Transverse colon (tissue), 4 donors: ENCODE results near the gene MAPK8IP2.

ENCODE experiments used
- CTCF ChIP-seq, 5 experiments: fragments of 200-600 bp in 3 of 5; fragments of 450-650 bp in 2 of 5; sonication (generic) in 3 of 5; IDR thresholded peaks; 1 replicate in 2 of 5; 2 replicates in 3 of 5; pipeline ENCODE4 v1.5.1; 2016 to 2017; ENCODE audit warnings: antibody characterized with exemption in 5 of 5, inconsistent platforms in 3 of 5, mild to moderate bottlenecking in 2 of 5, moderate library complexity in 1 of 5
- EP300 ChIP-seq: sonication (generic); formaldehyde crosslinking; IDR thresholded peaks from one replicate; pipeline ENCODE4 v1.6.1; 2017; ENCODE audit warnings: antibody characterized with exemption, low read depth
- POLR2A ChIP-seq: fragments of 450-650 bp; IDR thresholded peaks from one replicate; pipeline ENCODE4 v1.6.1; 2016; ENCODE audit warnings: antibody characterized with exemption, mild to moderate bottlenecking, moderate library complexity
- POLR2AphosphoS5 ChIP-seq, 3 donors: sonication (generic); formaldehyde crosslinking; IDR thresholded peaks; one replicate each; pipeline ENCODE4 v1.6.1; 2016; ENCODE audit warnings: antibody characterized with exemption in 3 of 3

- TF ChIP-seq EP300: no peak
- no peak for TF ChIP-seq CTCF (IDR thresholded peaks at IDR 0.05)
- no peak for TF ChIP-seq POLR2A
- TF ChIP-seq POLR2AphosphoS5 (IDR thresholded peaks at IDR 0.05): no peak
Measured at GRCh38 chr22:50551160-50551752, 49.3 kb upstream of the MAPK8IP2 start.
